IMR-90 (cell line): ENCODE data around the gene TEAD1.

Experiments
- BHLHE40 ChIP-seq: fragments of 150-350 bp; IDR thresholded peaks from 2 replicates; pipeline ENCODE4 v1.6.1; 2016; ENCODE audit warnings: mild to moderate bottlenecking, low read depth, low read length
- CEBPB ChIP-seq: IDR thresholded peaks from 2 replicates; pipeline ENCODE4 v1.6.1; 2012; ENCODE audit warnings: low read depth, low read length, improper control_type of control experiment
- CTCF ChIP-seq: conservative IDR thresholded peaks from 2 replicates; pipeline ENCODE4 v1.5.1; 2012; ENCODE audit warnings: mild to moderate bottlenecking, low read depth, low read length, improper control_type of control experiment
- ELK1 ChIP-seq: fragments of 150-350 bp; IDR thresholded peaks from 2 replicates; pipeline ENCODE4 v1.6.1; 2016; ENCODE audit warnings: low read depth, mild to moderate bottlenecking, low read length, moderate library complexity, borderline replicate concordance
- FOS ChIP-seq: fragments of 150-350 bp; IDR thresholded peaks from 2 replicates; pipeline ENCODE4 v1.6.1; 2016; ENCODE audit warnings: low read depth, low read length
- MAZ ChIP-seq: IDR thresholded peaks from 2 replicates; pipeline ENCODE4 v1.6.1; 2012; ENCODE audit warnings: low read depth, mild to moderate bottlenecking, low read length, improper control_type of control experiment, moderate library complexity, borderline replicate concordance
- NFE2L2 ChIP-seq: fragments of 150-350 bp; IDR thresholded peaks from 2 replicates; pipeline ENCODE4 v1.6.1; 2016; ENCODE audit warnings: low read depth, mild to moderate bottlenecking, low read length
- POLR2A ChIP-seq: IDR thresholded peaks from 2 replicates; pipeline ENCODE4 v1.6.1; 2012; ENCODE audit warnings: mild to moderate bottlenecking, low read depth, low read length
- RAD21 ChIP-seq: IDR thresholded peaks from 2 replicates; pipeline ENCODE4 v1.6.1; 2012; ENCODE audit warnings: low read length, improper control_type of control experiment
- RCOR1 ChIP-seq: IDR thresholded peaks from 2 replicates; pipeline ENCODE4 v1.6.1; 2012; ENCODE audit warnings: mild to moderate bottlenecking, low read length, improper control_type of control experiment; ENCODE audit not compliant: insufficient replicate concordance
- USF2 ChIP-seq: fragments of 150-350 bp; IDR thresholded peaks from 2 replicates; pipeline ENCODE4 v1.6.1; 2017; ENCODE audit warnings: mild to moderate bottlenecking, antibody characterized with exemption, low read length, low read depth

GRCh38 chr11:12642040-12642439, 32.2 kb upstream of the TEAD1 start:
- TF ChIP-seq NFE2L2 (no peak), MAZ (peak; percentile 46; the same call in 1 of the 2 replicates), RCOR1 (no peak), ELK1 (no peak), POLR2A (no peak), CTCF (no peak), RAD21 (0 out of 2 replicates have a peak, but pooled peaks have one; percentile 14), FOS (no peak), BHLHE40 (peak; percentile 79), CEBPB (no peak), USF2 (no peak)
